Measurements from ENCODE around the gene HOTAIR.
A peak's percentile ranks its signal among the peaks of the same experiment; 100 is the strongest.

GRCh38 chr12:53927220-53928029 lies 47.3 kb downstream of the HOTAIR start:
- no peak for TF ChIP-seq CTCF (IDR thresholded peaks at IDR 0.05)
- TF ChIP-seq EZH2phosphoT487 (IDR thresholded peaks at IDR 0.05) = peak; percentile 98

Data from neural progenitor cell (in vitro differentiated cells).